Activated T-helper 1 cell treated with Interleukin-2 at 50 U/mL for 16 hours (primary cell): ENCODE data around the gene SCART1.
"Not testable (repeated sequence)": the region's sequence is repeated elsewhere in the genome, so short reads cannot be mapped to it uniquely, and the experiment has no call there.

Experiments
- DNase-seq: peaks from one replicate; pipeline ENCODE4 v3.0.0-alpha.2; 2020; ENCODE audit warnings: low read depth

SCART1 gene

GRCh38 chr10:133474027-133474426 lies 20.3 kb downstream of the SCART1 start:
- DNase-seq, result no peak

GRCh38 chr10:133474665-133475424 lies 21.1 kb downstream of the SCART1 start:
- DNase-seq, result no peak

GRCh38 chr10:133475425-133475734 lies 21.6 kb downstream of the SCART1 start:
- DNase-seq, result no peak

GRCh38 chr10:133475821-133476640 lies 22.3 kb downstream of the SCART1 start:
- DNase-seq, result no peak

GRCh38 chr10:133476641-133476990 lies 22.9 kb downstream of the SCART1 start:
- no peak for DNase-seq

- no peak for DNase-seq
Measured at GRCh38 chr10:133481086-133481643, 27.4 kb downstream of the SCART1 start.

GRCh38 chr10:133481657-133482056 lies 27.9 kb downstream of the SCART1 start:
- no peak for DNase-seq

- DNase-seq, result no peak
Measured at GRCh38 chr10:133484818-133485217, 31.1 kb downstream of the SCART1 start.

GRCh38 chr10:133487085-133487484 lies 33.3 kb downstream of the SCART1 start:
- no peak for DNase-seq

- DNase-seq, result no peak
Measured at GRCh38 chr10:133488354-133488753, 34.6 kb downstream of the SCART1 start.

- no peak for DNase-seq
Measured at GRCh38 chr10:133489816-133490588, 36.3 kb downstream of the SCART1 start.

- DNase-seq, result not testable (repeated sequence)
Measured at GRCh38 chr10:133493562-133493961, 39.8 kb downstream of the SCART1 start.

GRCh38 chr10:133497363-133497762 lies 43.6 kb downstream of the SCART1 start:
- not testable (repeated sequence) for DNase-seq

- DNase-seq, result not testable (repeated sequence)
Measured at GRCh38 chr10:133499176-133499575, 45.4 kb downstream of the SCART1 start.

GRCh38 chr10:133500897-133501296 lies 47.2 kb downstream of the SCART1 start:
- DNase-seq, result not testable (repeated sequence)

GRCh38 chr10:133509700-133510099 lies 56.0 kb downstream of the SCART1 start:
- no peak for DNase-seq

- DNase-seq, result no peak
Measured at GRCh38 chr10:133511408-133511807, 57.7 kb downstream of the SCART1 start.

GRCh38 chr10:133511907-133512528 lies 58.3 kb downstream of the SCART1 start:
- DNase-seq, result no peak

GRCh38 chr10:133515471-133515870 lies 61.7 kb downstream of the SCART1 start:
- no peak for DNase-seq

GRCh38 chr10:133516057-133516456 lies 62.3 kb downstream of the SCART1 start:
- DNase-seq, result no peak

GRCh38 chr10:133518517-133518916 lies 64.8 kb downstream of the SCART1 start:
- not testable (repeated sequence) for DNase-seq
